Trophoblast cell (in vitro differentiated cells and primary cell): ENCODE results near the gene MAPKAPK5.

Experiments
- DNase-seq, 2 donors: peaks; one replicate each; pipeline ENCODE4 v3.0.0-alpha.2; 2016
- H2AFZ ChIP-seq: 2 replicates; pipeline ENCODE4 v1.6.1; 2013; ENCODE audit warnings: low read length, moderate library complexity, mild to moderate bottlenecking; ENCODE audit not compliant: insufficient read depth, poor library complexity
- H2AK5ac ChIP-seq: 2 replicates; pipeline ENCODE4 v1.6.1; 2013; ENCODE audit warnings: mild to moderate bottlenecking, low read length
- H2BK120ac ChIP-seq: 2 replicates; pipeline ENCODE4 v1.6.1; 2013; ENCODE audit warnings: low read length, mild to moderate bottlenecking, moderate library complexity; ENCODE audit not compliant: insufficient read depth, poor library complexity
- H2BK12ac ChIP-seq: 2 replicates; pipeline ENCODE4 v1.6.1; 2013; ENCODE audit warnings: mild to moderate bottlenecking, low read length, moderate library complexity
- H2BK5ac ChIP-seq: 2 replicates; pipeline ENCODE4 v1.6.1; 2013; ENCODE audit warnings: low read length, low read depth, moderate library complexity, mild to moderate bottlenecking; ENCODE audit not compliant: poor library complexity
- H3K14ac ChIP-seq: 2 replicates; pipeline ENCODE4 v1.6.1; 2013; ENCODE audit warnings: mild to moderate bottlenecking, low read length
- H3K18ac ChIP-seq: 2 replicates; pipeline ENCODE4 v1.6.1; 2013; ENCODE audit warnings: mild to moderate bottlenecking, low read length
- H3K23ac ChIP-seq: 2 replicates; pipeline ENCODE4 v1.6.1; 2013; ENCODE audit warnings: low read length
- H3K27ac ChIP-seq: 2 replicates; pipeline ENCODE4 v1.5.1; 2013; ENCODE audit warnings: low read depth, mild to moderate bottlenecking, inconsistent platforms, low read length, moderate library complexity
- H3K27me3 ChIP-seq: 2 replicates; pipeline ENCODE4 v1.6.1; 2013; ENCODE audit warnings: inconsistent platforms, mild to moderate bottlenecking, low read length, moderate library complexity; ENCODE audit not compliant: insufficient read depth
- H3K36me3 ChIP-seq, 2 experiments: 1 replicate in 1 of 2; 2 replicates in 1 of 2; pipeline ENCODE4 v1.6.1; 2013; ENCODE audit warnings: low read length in 2 of 2, mild to moderate bottlenecking in 2 of 2, moderate library complexity in 1 of 2; ENCODE audit not compliant: insufficient read depth in 2 of 2, control insufficient read depth in 1 of 2
- H3K4ac ChIP-seq: 2 replicates; pipeline ENCODE4 v1.6.1; 2013; ENCODE audit warnings: low read depth, mild to moderate bottlenecking, low read length, moderate library complexity
- H3K4me1 ChIP-seq, 2 experiments: 1 replicate in 1 of 2; 2 replicates in 1 of 2; pipeline ENCODE4 v1.6.1; 2013; ENCODE audit warnings: low read length in 2 of 2, mild to moderate bottlenecking in 2 of 2, moderate library complexity in 1 of 2; ENCODE audit not compliant: insufficient read depth in 2 of 2, control insufficient read depth in 1 of 2
- H3K4me2 ChIP-seq: 2 replicates; pipeline ENCODE4 v1.6.1; 2013; ENCODE audit warnings: inconsistent platforms, mild to moderate bottlenecking, low read length, moderate library complexity
- H3K4me3 ChIP-seq: 2 replicates; pipeline ENCODE4 v1.5.1; 2013; ENCODE audit warnings: mild to moderate bottlenecking, low read depth, low read length, inconsistent platforms
- H3K79me1 ChIP-seq: one replicate; pipeline ENCODE4 v1.6.1; 2013; ENCODE audit warnings: low read length
- H3K79me2 ChIP-seq: 2 replicates; pipeline ENCODE4 v1.6.1; 2013; ENCODE audit warnings: low read length, mild to moderate bottlenecking; ENCODE audit not compliant: control insufficient read depth, insufficient read depth, poor library complexity
- H3K9ac ChIP-seq: 2 replicates; pipeline ENCODE4 v1.6.1; 2013; ENCODE audit warnings: mild to moderate bottlenecking, low read length
- H3K9me3 ChIP-seq: 2 replicates; pipeline ENCODE4 v1.6.1; 2013; ENCODE audit warnings: low read depth, mild to moderate bottlenecking, control low read depth, inconsistent platforms, low read length; ENCODE audit not compliant: insufficient read depth
- H4K12ac ChIP-seq: 2 replicates; pipeline ENCODE4 v1.6.1; 2013; ENCODE audit warnings: low read depth, mild to moderate bottlenecking, low read length, moderate library complexity
- H4K8ac ChIP-seq: 2 replicates; pipeline ENCODE4 v1.6.1; 2013; ENCODE audit warnings: low read depth, mild to moderate bottlenecking, low read length, moderate library complexity
- H4K91ac ChIP-seq: one replicate; pipeline ENCODE4 v1.6.1; 2013; ENCODE audit warnings: low read depth, mild to moderate bottlenecking, low read length, moderate library complexity
- WGBS: extraction: QIAGEN DNeasy Blood & Tissue Kit; methylation state at CpG from one replicate; pipeline ENCODE4 v1.1.7; 2013; ENCODE audit warnings: missing lambda C conversion rate; ENCODE audit not compliant: insufficient read length, insufficient coverage; ENCODE audit errors: extremely low coverage; 5-methylcytosine and 5-hydroxymethylcytosine counted together

MAPKAPK5 gene

GRCh38 chr12:111858778-111859177, 16.8 kb downstream of the MAPKAPK5 start:
- WGBS: no CpG with 5 or more reads among the region's 7 CpGs
- no peak overlapping the region for H2BK5ac ChIP-seq
- H3K14ac ChIP-seq: no peak overlapping the region

GRCh38 chr12:111864913-111865312, 22.9 kb downstream of the MAPKAPK5 start:
- Histone ChIP-seq H3K9ac (no peak overlapping the region), H3K36me3 (peaks cover 9 to 14% of the 10 kb centered on the region in 2 experiments), H3K18ac (no peak overlapping the region), H3K14ac (no peak overlapping the region), H2AFZ (no peak overlapping the region), H2BK5ac (no peak overlapping the region), H3K27me3 (no peaks in the 10 kb centered on the region), H3K4me2 (no peak overlapping the region), H4K91ac (no peak overlapping the region), H4K12ac (no peak overlapping the region), H3K9me3 (no peaks in the 10 kb centered on the region), H4K8ac (no peak overlapping the region), H3K79me2 (no peaks in the 10 kb centered on the region), H3K4ac (no peak overlapping the region), H3K79me1 (no peaks in the 10 kb centered on the region), H3K23ac (no peak overlapping the region), H3K27ac (no peak overlapping the region), H3K4me1 (no peaks in the 10 kb centered on the region), H2AK5ac (no peak overlapping the region), H2BK120ac (no peak overlapping the region), H2BK12ac (no peak overlapping the region), H3K4me3 (no peak overlapping the region)
- no peak for DNase-seq
- no CpG with 5 or more reads among the region's 1 CpG for WGBS

More at GRCh38 chr12:111858778-111859177, 16.8 kb downstream of the MAPKAPK5 start:
- no peak overlapping the region for H2AK5ac ChIP-seq
- H4K8ac ChIP-seq: no peak overlapping the region
- H3K4me1 ChIP-seq: no peaks in the 10 kb centered on the region
- H3K9me3 ChIP-seq: no peaks in the 10 kb centered on the region
- no peak overlapping the region for H3K4me2 ChIP-seq
- no peak overlapping the region for H3K4ac ChIP-seq
- H3K27ac ChIP-seq: no peak overlapping the region
- H2AFZ ChIP-seq: no peak overlapping the region
- H4K12ac ChIP-seq: no peak overlapping the region
- no peak overlapping the region for H2BK120ac ChIP-seq
- no peaks in the 10 kb centered on the region for H3K79me1 ChIP-seq
- H3K36me3 ChIP-seq: peaks cover 2% of the 10 kb centered on the region in 2 experiments
- H3K4me3 ChIP-seq: no peak overlapping the region
- H3K27me3 ChIP-seq: no peaks in the 10 kb centered on the region
- peak in 1 of 2 donors; percentile 76 for DNase-seq
- H4K91ac ChIP-seq: no peak overlapping the region
- no peak overlapping the region for H3K18ac ChIP-seq
- H2BK12ac ChIP-seq: no peak overlapping the region
- no peak overlapping the region for H3K23ac ChIP-seq
- H3K9ac ChIP-seq: no peak overlapping the region
- peaks cover 3% of the 10 kb centered on the region for H3K79me2 ChIP-seq

DNA sequence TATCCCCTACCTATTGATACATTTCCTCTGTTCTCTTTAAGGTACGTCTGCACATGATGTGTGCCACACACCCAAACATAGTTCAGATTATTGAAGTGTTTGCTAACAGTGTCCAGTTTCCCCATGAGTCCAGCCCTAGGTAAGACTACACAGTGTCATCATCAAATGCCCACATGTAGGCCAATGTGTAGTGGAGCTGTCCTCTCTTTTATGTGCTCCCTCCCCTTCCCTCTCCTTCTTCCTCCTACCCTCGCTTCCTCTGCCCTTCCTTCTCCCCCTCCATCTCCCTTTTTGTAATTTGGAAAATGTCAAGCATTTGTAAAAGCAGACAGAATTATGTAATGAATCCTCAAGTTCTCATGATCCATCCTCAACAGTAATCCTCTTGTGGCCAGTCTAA, 25.5 kb downstream of the MAPKAPK5 start:
- Histone ChIP-seq H3K4me3 (no peak overlapping the region), H2BK120ac (no peak overlapping the region), H3K9ac (no peak overlapping the region), H2AFZ (no peak overlapping the region), H3K79me1 (no peaks in the 10 kb centered on the region), H2AK5ac (no peak overlapping the region), H3K4me2 (no peak overlapping the region), H3K27ac (no peak overlapping the region), H2BK12ac (no peak overlapping the region), H3K14ac (no peak overlapping the region), H3K79me2 (no peaks in the 10 kb centered on the region), H3K9me3 (no peaks in the 10 kb centered on the region), H4K91ac (no peak overlapping the region), H4K8ac (no peak overlapping the region), H3K18ac (no peak overlapping the region), H3K4ac (no peak overlapping the region), H3K27me3 (no peaks in the 10 kb centered on the region), H3K36me3 (peaks cover 17 to 29% of the 10 kb centered on the region in 2 experiments), H3K23ac (peak overlapping the region; percentile 27), H2BK5ac (no peak overlapping the region), H3K4me1 (no peaks in the 10 kb centered on the region), H4K12ac (no peak overlapping the region)
- WGBS: no CpG with 5 or more reads among the region's 2 CpGs
- DNase-seq: peak in 1 of 2 donors; percentile 61

- Histone ChIP-seq H3K79me1 (no peaks in the 10 kb centered on the region), H3K9me3 (no peaks in the 10 kb centered on the region), H2AK5ac (no peak overlapping the region), H3K79me2 (no peaks in the 10 kb centered on the region), H3K23ac (no peak overlapping the region), H3K36me3 (peaks cover 22 to 33% of the 10 kb centered on the region in 2 experiments), H3K4ac (no peak overlapping the region), H4K91ac (no peak overlapping the region), H3K4me3 (no peak overlapping the region), H3K4me1 (no peaks in the 10 kb centered on the region), H3K27me3 (no peaks in the 10 kb centered on the region), H3K27ac (no peak overlapping the region), H3K18ac (no peak overlapping the region), H3K4me2 (no peak overlapping the region), H2BK5ac (no peak overlapping the region), H4K12ac (no peak overlapping the region), H2BK120ac (no peak overlapping the region), H3K14ac (no peak overlapping the region), H2AFZ (no peak overlapping the region), H2BK12ac (no peak overlapping the region), H4K8ac (no peak overlapping the region), H3K9ac (no peak overlapping the region)
- no CpG with 5 or more reads among the region's 2 CpGs for WGBS
- no peak for DNase-seq
Measured at GRCh38 chr12:111868676-111869588, 26.9 kb downstream of the MAPKAPK5 start.
